GM19372 (cell line): ENCODE measurements around the gene HOXD13.

Source experiments
- ATAC-seq: cut with Tn5 transposase; IDR thresholded peaks from one replicate; pipeline ENCODE4 v1.9.1; 2021; ENCODE audit warnings: mild to moderate bottlenecking, low read depth, moderate library complexity; ENCODE audit not compliant: unreplicated experiment

HOXD13 gene

DNA sequence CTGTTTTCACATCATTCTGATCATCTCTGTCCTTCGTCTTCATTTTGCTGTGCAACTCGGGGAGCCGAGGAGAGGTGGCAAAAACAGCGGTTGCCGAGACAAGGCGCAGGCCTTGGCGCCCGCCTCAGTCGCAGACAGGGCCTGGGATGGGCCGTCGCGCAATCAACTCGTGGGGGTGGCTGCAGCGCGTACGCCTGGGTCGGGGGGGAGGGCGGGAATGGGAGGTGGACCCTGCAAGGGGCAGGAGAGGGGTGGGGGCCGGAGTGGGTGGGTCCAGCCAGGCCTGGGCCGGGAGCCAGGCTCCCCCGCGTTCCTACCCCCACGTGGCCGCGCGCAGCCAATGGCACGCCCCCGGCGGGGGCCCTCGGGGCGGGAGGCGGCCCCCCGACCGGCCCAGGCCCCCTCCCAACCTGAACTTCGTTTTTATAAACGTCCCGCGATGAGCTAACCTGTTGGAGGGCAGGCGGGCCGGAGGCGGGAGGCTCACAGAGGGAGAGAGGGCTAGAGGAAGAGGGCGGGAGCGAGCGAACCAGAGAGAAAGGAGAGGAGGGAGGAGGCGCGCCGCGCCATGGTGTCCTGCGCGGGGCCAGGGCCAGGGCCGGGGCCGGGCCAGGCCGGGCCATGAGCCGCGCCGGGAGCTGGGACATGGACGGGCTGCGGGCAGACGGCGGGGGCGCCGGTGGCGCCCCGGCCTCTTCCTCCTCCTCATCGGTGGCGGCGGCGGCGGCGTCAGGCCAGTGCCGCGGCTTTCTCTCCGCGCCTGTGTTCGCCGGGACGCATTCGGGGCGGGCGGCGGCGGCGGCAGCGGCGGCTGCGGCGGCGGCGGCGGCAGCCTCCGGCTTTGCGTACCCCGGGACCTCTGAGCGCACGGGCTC, at the start of gene HOXD13:
HOXD13 (plus strand) TSS at position 452 of the 875 bp plus-strand sequence; CDS start at position 622, 170 bp downstream.
- no peak for ATAC-seq

DNA sequence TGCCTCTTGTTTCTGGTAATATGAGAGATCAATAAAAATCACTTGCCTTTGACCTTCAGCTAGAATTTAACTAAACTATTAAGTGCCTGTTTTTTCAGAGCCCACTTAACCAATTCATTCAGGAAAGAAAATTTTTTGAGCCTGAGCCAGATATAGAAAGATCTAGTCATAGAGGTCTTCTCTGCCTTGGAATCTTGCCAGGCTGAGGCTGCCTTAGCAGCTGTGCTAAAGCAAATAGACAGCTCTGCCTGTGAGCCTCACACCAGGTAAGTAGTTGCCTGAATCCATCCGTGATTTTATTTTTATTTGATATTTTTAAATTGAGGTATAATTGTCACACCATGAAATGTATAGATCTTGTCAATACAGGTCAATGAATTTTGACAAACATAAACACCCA, 36.1 kb upstream of the HOXD13 start:
- no peak for ATAC-seq

DNA sequence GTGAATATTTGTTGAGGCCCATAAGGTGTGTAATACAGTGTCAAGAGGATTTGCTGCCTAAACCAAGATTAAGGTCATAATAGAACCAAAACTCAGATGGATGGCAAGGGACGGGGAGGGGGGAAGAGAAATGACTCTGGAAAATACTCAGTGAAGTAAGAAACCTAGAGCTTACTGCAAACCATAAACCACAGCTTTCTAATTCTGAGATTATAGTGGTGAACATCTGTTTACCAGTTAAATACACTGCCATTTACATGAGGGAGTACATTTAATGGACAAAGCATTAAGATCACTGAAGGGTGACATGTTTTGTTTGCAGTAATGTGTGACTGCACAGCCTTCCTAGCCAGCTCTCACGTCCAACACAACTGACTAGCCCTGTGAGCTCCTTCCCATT, 28.6 kb upstream of the HOXD13 start:
- no peak for ATAC-seq

DNA sequence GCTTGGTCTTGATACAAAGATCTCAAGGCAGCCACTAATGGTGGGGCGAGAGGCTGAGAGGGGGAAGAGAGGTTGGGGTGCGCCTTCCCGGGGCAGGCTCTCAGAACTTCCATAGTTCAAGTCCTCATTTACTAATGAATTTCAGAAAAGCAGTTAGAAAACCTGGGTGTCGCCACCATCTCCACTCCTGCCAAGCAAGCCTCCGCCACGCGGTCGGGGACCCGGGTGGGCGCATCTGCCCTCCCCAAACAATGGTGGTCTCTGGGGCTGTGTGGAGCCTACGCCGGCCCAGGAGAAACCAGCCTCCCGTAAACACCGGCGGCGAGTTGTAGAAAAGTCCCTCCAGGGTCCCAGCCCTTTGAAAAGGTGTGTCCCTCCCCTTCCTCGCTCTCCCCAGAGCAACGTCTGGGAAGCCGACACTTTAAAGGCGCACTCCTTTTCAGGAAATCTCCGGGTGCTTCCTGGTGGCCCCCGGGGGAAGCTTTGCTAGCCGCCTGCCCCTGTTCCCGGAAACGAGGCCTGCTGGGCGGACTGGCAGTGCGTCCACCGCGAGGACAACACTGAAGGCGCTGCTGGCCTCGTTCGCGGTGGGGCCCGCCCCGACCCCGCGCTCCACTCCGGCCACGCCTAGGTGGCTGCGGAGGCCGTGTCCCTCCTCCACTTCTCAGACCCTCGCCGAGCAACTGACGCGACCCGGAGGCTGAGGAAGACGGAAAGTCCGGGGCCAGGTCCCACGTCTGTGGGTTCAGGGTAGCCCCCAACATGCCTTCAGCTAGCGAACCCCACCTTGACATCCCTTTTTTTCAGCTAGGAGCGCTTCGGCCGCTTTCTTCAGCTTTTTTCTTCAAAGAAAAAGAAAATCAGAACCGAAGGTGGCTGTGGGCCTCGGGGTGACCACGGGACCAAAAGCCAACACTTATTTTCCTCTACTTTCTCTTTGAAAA, 25.6 kb upstream of the HOXD13 start:
- no peak for ATAC-seq

DNA sequence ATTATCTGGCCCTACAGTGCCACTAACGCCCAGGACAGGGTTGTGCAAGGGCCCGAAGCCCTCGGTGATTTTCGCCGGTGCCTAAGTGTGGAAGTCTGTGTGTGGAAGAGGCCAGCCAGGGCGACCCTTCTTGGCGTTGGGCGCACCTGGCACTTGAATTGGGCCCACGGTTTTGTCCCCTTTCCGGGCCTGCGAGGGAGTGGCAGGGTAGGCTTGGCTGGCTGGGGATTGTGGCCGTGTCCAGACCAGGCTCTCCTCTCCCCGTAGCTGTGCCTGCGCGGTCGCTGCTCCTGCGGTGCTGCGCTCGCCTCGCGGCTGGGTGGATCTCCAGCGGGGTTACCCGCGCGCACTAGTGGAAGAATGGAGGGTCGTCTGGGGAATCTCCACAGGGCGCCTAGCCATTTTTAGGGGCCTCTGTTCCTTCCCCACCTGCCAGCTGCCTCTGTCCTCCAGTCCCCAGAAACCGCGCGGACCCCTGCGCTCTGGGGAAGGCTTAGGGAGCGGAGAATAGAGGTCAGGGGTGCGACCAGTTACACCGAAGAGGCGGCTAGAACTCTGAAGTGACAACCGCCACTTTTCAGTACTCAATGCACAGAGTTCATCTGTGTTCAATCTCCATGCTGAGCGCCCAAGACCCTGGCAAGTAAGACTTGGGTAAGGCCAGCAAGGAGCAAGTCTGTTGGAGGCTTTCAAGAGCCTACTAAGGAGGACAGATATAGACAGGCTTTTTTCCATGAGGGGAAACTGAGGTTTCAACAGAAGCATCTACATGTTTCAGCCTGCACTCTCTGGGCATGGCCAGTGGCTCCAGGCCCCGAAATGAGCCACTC, 24.7 kb upstream of the HOXD13 start:
- no peak for ATAC-seq

DNA sequence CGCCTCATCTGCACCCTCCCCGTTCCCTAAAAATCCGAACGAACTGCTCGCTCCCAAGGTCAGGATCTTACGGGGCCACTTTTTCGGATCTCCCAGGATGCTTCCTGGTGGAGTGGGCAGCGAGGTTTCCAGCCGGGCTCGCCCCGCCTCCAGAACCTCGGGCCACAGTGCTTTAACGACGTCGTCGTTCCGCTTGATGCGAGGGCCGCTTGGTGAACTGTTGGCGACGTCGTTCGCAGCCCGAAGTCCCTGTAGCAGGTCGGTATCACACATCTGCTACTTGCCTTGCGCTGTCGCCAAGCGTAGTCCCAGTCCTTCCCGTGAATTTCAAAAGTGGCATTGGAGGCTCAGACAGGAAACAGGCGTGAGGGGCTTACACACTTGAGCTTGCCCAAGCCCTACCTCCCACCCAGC, 24.1 kb upstream of the HOXD13 start:
- no peak for ATAC-seq

DNA sequence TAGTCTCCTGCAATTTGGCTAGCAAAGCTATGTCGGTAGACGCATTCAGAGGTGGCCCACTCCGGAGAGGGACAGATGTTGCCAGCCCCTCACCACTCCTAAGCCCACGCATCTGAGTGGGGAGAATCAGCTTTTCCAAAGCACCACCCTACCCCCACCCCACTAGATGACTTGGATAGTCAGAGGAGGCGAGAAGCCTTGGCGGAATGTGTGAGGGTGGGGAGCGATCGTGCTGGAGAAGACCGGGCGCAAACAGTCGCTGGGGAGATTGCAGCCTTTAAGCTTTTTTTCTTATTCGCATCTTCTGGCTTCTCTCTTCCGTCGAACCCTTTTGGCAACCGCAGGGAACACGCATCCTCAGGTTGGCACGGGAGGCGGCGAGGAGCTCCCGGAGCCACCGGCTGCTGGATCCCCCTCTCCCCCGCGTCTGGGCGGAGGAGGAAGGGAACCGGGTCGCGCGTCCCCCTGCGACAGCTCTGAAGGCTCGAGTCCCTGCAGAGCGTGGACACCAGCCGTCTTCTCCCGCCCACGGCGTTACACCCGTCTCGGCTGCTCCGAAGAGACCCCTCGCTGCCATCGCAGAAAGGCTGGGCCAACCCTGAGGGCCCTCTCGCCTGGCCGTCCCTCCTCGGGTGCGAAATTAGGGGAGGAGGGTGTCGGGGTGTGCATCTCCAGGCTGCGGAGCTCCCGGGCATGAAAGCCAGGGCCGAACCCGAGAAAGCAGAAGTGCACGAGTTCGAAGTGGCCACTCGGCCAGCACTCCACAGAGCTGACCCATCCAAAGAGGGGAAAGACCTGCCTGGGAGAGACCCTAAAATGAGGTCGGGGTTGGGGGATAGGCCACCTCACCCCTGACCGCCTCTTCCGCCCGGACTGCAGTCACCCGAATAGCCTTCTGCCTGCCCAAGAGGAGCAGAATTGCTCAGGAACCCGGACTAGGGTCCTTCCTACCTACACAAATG, 20.9 kb upstream of the HOXD13 start:
- no peak for ATAC-seq

DNA sequence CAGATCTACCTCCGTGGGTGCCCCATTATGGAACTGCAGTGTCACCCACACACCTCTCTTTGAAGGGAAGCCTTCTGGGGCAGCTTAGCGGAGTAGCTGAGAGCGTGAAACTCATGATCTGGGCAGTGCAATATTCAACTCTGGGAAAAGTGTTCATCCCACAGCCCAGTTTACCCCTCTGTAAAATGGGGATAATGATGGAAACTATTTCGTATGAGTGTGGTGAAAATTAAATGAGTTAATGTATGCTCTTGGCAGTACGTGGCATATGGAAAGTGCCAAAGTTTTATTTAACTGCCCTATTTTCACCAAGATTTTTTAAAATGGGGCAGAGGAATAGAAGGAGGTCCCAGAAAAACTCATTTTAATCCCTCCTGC, 20.2 kb upstream of the HOXD13 start:
- ATAC-seq = no peak

DNA sequence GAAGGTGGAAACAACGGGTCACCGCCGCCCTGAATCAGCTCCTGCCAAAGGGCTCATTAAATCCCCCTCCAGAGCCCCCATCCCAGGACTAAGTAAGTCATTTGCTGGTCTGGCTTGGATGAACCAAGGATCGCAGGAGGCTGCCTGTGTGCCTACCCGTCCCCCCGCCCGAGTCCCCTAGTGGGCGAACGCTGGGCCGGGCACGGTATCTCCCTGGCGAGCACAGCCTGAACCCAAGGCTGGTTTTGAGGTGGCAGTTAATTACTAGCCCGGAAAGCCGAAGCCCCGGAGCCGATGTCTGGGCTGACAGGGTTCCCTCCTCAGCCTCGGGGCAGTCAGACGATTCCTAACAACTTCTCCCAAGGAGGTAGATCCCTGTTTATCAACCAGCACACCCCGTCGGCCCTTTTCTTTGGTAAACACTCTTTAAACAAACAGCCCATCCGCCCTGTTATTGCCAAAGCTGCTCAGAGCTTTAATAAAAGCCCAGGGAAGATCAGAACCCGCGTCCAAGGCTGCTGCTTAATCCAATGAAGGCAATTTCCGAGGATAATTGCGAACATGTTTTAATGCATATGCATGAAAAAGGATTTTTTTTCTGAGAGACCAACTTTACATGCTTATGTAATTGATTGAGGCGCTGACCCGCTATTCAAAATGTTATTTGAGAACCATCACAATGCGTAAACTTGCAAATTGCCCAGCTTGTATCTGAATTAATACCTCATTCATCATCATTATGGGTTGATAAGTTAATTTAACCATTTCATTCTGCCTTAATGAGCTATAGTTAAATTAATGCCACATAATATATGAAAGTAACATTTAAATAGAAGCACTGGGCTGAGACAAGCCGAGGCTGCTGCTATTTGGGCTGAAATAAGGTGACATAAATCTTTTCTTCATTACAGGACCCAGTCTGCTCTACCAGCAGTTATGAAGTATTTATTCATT, 19.3 kb upstream of the HOXD13 start:
- no peak for ATAC-seq

DNA sequence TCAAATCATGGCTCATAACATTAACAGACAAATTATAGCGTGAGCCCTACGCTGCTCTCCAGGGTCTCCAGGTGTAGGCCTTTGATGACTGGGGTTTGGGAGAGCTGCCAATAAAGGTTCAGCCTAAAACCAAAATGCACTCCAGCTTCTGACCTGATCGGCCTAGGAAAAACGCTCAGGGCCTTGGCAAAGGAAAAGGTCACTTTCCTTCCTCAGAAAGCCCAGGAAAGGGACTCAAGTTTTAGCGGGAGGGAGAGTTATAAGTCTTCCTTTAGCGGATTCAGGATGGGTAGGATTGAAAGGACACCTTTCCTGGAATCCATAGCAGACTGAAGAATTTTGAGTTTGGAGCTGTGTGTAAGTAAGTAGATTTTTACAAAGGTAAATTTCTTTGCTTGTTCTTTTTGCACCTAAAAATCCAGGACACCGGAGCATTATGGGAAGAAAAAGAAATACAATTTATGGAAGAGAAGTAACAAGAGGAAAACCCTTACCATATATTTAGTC, 17.5 kb upstream of the HOXD13 start:
- ATAC-seq = no peak

DNA sequence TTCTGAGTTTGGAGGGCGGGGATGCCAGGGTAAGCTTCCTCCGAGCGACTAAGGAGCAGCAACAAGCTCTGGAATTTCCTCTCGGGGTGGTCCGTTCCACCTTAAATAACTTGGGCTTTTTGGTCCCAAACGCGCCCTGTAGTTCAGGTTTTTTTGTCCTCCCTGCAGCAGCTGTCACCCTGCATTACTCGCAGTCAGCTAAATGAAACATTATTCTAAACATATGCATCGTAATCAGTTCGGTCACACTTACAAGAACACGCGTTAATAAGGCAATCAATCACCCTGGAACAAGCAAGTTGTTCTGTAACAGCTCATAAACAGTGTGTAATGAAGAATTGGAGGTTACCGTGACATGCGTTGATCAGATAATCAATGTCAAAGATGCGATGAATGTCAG, 17.0 kb upstream of the HOXD13 start:
- ATAC-seq = no peak

DNA sequence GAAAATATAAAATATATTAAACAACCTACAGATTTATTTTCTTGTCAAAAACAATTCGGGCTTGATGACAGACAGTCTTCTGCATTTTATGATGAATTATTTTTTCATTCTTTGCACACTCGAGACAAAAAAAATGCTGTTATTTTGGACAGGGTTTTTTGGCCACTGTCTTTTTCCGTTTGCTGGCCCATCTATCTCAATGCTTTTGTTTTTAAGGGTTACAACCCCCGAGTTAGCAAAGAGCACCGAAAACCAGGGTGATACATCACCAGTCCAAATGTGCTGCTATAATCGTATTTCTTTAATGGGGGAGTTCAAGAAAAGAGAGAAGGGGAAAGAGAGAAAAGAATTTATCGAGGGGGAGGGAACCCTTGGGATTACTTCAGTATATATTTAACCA, 16.5 kb upstream of the HOXD13 start:
- ATAC-seq = no peak

DNA sequence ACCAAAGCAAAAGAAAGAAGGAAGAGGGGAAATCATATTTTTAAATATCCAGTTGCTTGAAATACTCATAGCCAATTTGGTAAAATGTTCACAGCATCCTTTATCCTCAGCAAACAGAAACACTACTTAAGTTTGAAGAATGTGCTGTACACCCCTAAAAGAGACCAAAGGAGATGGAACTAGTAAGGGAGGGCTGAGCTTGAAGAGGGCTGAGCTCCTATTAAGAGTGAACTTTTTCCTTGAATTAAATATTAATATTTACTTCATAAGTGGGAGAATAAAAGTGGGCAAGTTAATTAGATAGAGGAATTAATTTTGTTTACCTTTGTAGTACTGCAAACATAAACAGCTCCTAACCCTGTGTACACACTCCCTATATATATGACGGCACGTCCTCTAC, 15.7 kb upstream of the HOXD13 start:
- no peak for ATAC-seq

DNA sequence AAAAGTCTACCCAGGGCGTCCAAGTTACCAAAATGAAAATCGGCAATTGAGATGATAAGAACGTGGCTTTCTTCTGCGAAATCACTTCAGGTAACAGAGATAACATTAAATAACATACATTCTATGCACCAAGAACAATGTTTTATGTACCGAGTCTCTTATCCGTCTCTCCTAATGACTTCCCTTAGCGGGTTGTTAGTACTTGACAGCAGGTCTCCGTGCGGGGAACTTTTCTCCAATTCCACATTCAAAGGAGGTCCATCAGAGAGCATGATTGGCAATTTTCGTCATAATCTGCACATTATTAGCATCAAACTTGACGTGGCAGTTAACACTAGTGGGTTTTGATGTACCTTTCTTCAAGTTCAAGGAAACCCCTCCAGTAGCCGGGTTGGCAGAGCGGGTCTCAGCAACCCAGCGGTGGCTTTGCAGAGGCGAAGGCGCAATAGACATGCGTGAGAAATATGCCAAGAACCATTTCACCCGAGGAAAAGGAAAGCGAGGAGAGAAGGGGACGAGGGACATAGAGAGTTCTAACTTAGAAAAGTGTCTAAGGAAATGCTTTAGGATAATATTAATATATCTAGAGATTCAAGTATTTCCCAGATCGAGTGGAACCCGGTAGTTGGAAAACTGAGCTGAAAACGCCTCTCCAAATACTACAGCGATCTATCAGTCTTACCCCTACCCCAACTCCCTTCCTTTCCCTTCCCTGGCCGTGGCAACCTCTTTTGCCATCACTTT, 13.8 kb upstream of the HOXD13 start:
- no peak for ATAC-seq

DNA sequence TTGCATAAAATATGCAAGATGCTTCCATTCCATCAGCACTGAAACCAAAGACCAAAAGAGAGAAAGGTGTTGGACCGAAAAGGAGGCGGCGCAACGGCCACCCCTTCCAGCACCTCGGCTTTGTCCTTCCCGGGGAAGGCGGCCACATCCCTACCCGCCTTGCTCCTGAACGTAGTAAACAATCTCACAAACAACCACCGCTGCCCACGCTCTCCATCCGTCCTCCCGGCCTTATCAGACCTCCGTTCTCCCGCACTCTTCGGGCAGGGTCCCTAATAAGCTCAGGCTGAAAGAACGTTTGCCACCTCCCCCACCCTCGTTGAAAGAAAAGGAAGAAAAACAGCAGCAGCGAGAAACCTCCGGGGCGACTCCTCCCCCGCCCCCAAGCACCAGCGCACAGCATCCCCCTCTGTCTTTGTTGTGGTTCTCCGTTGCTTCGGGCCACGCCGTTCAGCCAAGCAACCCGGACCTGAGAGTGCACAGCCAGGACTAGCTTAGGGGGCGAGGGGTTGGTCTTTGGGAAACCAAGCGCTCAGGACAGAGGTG, 13.2 kb upstream of the HOXD13 start:
- ATAC-seq = no peak

DNA sequence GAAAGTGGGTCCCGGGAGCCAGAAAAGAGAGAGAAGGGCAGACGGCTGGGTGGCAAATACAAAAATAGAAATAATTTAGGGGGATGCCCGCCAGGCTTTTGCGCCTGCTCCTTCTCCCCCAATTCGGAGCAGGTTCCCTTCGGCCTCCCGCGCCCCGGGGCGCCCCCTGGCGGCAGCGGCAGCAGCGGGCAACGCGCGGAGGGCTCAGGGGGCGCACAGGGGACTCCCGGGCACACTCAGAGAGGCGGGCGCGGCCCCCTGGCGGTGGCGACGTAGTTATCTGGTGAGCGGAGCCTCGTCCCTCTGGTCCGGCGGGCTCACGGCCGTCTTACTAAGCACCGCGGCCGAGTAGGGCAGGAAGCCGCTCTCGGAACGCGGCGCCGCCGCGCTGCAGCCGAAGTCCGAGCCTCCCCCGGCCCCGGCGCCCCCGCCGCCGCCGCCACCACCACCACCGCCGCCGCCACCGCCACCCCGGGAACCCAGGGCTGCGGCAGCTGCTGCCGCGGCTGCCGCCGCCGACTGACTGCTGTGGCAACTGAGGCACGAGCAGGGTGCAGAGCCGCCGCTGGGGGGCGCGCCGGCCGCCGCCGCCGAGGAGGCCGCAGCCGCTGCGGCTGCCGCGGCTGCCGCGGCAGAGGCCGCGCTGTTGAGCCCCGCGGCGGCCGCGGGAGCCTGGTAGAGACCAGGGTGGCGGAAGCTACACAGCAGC, 12.5 kb upstream of the HOXD13 start:
- no peak for ATAC-seq
